HFFc6 (cell line): ENCODE data around the gene ZNF606. TPM values are rescaled to one million over a fixed set of nuclear protein-coding genes. Genes with fewer than 3 reads are reported as not detected.

ENCODE experiments used
- DNase-seq: peaks from one replicate; pipeline ENCODE4 v3.0.0-alpha.2; 2018
- H3K27ac Mint-ChIP-seq: 2 replicates; pipeline ENCODE4 v1.8.0; 2020; ENCODE audit warnings: mild to moderate bottlenecking, mixed read lengths
- H3K27me3 Mint-ChIP-seq: 2 replicates; pipeline ENCODE4 v1.8.0; 2021; ENCODE audit warnings: mild to moderate bottlenecking, moderate library complexity, mixed read lengths; ENCODE audit not compliant: insufficient read depth
- H3K36me3 Mint-ChIP-seq: 2 replicates; pipeline ENCODE4 v1.8.0; 2021; ENCODE audit warnings: low read depth, mixed read lengths
- H3K4me1 Mint-ChIP-seq: 2 replicates; pipeline ENCODE4 v1.8.0; 2020; ENCODE audit warnings: low read depth, mixed read lengths
- H3K4me3 Mint-ChIP-seq: 2 replicates; pipeline ENCODE4 v1.8.0; 2020; ENCODE audit warnings: mild to moderate bottlenecking, moderate library complexity, mixed read lengths
- H3K9me3 Mint-ChIP-seq: 2 replicates; pipeline ENCODE4 v1.8.0; 2020; ENCODE audit warnings: mild to moderate bottlenecking, mixed read lengths
- CTCF ChIP-seq: fragments of 200-600 bp; sonication (generic); IDR thresholded peaks from 2 replicates; pipeline ENCODE4 v1.5.0; 2021; ENCODE audit warnings: antibody characterized with exemption, mild to moderate bottlenecking
- total RNA-seq, 6 experiments: library from RNA; stranded (reverse); fragmentation: NEBNext Ultra II Directional; extraction: Animal tissue kit (Norgen Biotek cat#: 25700); gene quantifications; 2 replicates in 1 of 6; 3 replicates in 5 of 6; pipeline ENCODE4 v1.2.3, GENCODE V29; 2021

Gene ZNF606
- total RNA-seq, 6 experiments from 2014 or later = 3.5 to 6.0 (median 4.9) TPM

DNA sequence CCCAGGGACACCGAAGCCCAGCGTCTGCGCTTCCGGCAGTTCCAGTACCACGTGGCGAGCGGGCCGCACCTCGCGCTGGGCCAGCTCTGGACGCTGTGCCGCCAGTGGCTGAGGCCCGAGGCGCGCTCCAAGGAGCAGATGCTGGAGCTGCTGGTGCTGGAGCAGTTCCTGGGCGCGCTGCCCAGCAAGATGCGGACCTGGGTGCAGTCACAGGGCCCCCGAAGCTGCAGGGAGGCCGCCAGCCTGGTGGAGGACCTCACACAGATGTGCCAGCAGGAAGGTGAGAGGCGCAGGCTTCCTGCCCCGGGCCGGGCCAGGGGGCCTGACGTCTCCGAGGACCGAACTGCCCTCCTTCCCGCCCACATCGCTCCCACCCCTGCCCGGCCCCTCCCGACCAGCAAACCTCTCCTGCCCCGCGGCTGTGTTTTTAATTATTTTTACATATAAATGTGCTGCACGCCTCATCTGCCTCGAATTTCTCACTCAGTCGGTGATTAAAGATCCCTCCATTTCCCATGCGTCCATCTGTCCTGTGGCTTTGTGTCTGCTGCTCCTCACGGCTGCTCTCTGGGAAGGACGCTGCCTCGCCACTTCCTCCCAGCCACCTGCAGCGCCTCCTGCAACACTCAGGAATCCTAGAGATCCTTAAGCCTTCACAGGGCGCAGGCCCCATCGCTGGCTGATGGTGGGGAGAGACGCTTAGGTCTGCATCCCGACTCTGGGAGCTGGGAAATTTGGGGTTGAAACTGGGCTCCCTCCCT, 35.5 kb upstream of the ZNF606 start:
- Mint-ChIP-seq H3K36me3 (peaks cover 13% of the 10 kb centered on the region), H3K4me1 (no peaks in the 10 kb centered on the region), H3K27me3 (peaks cover 5% of the 10 kb centered on the region), H3K9me3 (peaks cover 62% of the 10 kb centered on the region), H3K27ac (no peak overlapping the region), H3K4me3 (no peak overlapping the region)
- DNase-seq = no peak
- TF ChIP-seq CTCF = no peak

GRCh38 chr19:58035863-58036262, 33.2 kb upstream of the ZNF606 start:
- peaks cover 5% of the 10 kb centered on the region for H3K27me3 Mint-ChIP-seq
- no peak for TF ChIP-seq CTCF
- DNase-seq = no peak
- peaks cover 12% of the 10 kb centered on the region for H3K36me3 Mint-ChIP-seq
- no peak overlapping the region for H3K27ac Mint-ChIP-seq
- H3K4me1 Mint-ChIP-seq = no peaks in the 10 kb centered on the region
- H3K4me3 Mint-ChIP-seq = no peak overlapping the region
- H3K9me3 Mint-ChIP-seq = peaks cover 48% of the 10 kb centered on the region

GRCh38 chr19:58034477-58034793, 31.8 kb upstream of the ZNF606 start:
- peaks cover 40% of the 10 kb centered on the region for H3K9me3 Mint-ChIP-seq
- no peak for DNase-seq
- H3K4me3 Mint-ChIP-seq = no peak overlapping the region
- H3K36me3 Mint-ChIP-seq = peaks cover 12% of the 10 kb centered on the region
- no peaks in the 10 kb centered on the region for H3K4me1 Mint-ChIP-seq
- no peak overlapping the region for H3K27ac Mint-ChIP-seq
- no peak for TF ChIP-seq CTCF
- H3K27me3 Mint-ChIP-seq = peaks cover 3% of the 10 kb centered on the region

DNA sequence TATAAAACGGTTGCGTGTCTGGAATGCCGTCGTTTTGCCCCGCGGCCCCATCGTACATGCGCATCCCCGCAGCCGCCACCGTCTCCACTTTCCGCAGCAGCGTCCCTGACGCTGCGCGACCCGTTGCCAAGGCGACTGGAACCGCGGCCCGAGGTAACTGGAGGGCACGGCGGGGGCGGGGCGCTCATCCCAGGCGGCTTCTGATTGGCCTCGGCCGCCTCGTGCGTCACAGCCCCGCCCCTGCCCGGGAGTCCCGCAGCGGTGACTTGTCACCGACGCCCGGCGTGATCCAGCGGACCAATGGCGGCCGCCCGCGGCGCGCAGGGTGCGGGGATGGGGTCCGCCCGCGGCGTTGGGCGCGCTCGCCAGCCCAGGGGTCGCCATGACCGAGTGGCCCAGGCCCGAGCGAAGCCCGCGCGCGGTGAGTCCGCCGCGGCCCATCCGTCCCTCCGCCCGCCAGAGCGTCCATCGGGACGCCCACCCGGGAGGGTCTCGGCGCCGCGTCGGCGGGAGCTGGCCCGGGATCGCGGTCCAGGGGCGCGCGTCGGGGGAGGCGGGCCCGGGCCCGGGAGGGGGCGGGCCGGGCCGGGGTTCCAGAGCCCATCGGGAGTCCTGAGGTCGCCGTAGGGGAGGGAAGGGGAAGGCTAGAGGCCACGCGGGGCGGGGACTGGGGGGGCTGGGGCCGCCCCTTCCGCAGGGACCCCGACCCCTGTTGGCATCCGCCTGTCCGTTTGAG, 31.3 kb upstream of the ZNF606 start, which contains the start of gene ZSCAN1:
TSS of gene ZSCAN1 (plus strand) at position 285 of the 736 bp plus-strand sequence. CDS start 3,812 bp downstream, outside the sequence.
- Mint-ChIP-seq H3K4me1 (no peaks in the 10 kb centered on the region), H3K4me3 (no peak within 1 kb of the TSS), H3K27ac (no peak within 1 kb of the TSS), H3K27me3 (peaks cover 3% of the 10 kb centered on the region), H3K36me3 (peaks cover 12% of the 10 kb centered on the region), H3K9me3 (peaks cover 42% of the 10 kb centered on the region)
- no peak for DNase-seq
- TF ChIP-seq CTCF = no peak

GRCh38 chr19:58024661-58025060, 22.0 kb upstream of the ZNF606 start:
- Mint-ChIP-seq H3K27ac (no peak overlapping the region), H3K36me3 (peaks cover 11% of the 10 kb centered on the region; the same call in 1 of the 2 replicates), H3K4me3 (no peak overlapping the region), H3K27me3 (no peaks in the 10 kb centered on the region), H3K9me3 (peaks cover 78% of the 10 kb centered on the region), H3K4me1 (no peaks in the 10 kb centered on the region)
- TF ChIP-seq CTCF = no peak
- DNase-seq = no peak
